K562 (cell line): ENCODE measurements around the gene ANGPTL7. TPM values are rescaled to one million over a fixed set of nuclear protein-coding genes. Genes with fewer than 3 reads are reported as not detected.

Experiments
- ATAC-seq: fragments of 200-7000 bp; cut with Tn5 transposase; 3 replicates; pipeline ENCODE4 v1.9.1; 2020; ENCODE audit warnings: moderate library complexity
- BruUV-seq: library from RNA; stranded (reverse); fragments of 400-500 nt; replicated peaks from 2 replicates; lab custom pipeline; 2021; lab: Mats Ljungman, UMichigan
- CTCF ChIA-PET: fragments of 300-600 bp; formaldehyde crosslinking; extraction: SDS; loops from one replicate; lab custom pipeline; 2021; ENCODE audit warnings: low intra/inter-chr PET ratio; lab: Yijun Ruan, JAX
- POLR2A ChIA-PET: fragments of 300-600, 350-650 bp; sonication (Branson Sonifier 250); formaldehyde crosslinking; extraction: SDS; loops from one replicate; lab custom pipeline; 2021; ENCODE audit warnings: antibody characterized with exemption, inconsistent platforms; lab: Yijun Ruan, JAX
- DNase-seq, 4 experiments: peaks; one replicate each; pipeline versions ENCODE4 v3.0.0 to v3.0.0-alpha.2; 2011 to 2018; ENCODE audit warnings: low spot score in 3 of 4, mixed read lengths in 3 of 4; ENCODE audit errors: extremely low read depth in 1 of 4
- FAIRE-seq: peaks from 2 replicates; lab custom pipeline; 2011; peaks lifted over from hg19 to GRCh38; lab: Jason Lieb, UNC
- H2AFZ ChIP-seq: 2 replicates; pipeline ENCODE4 v1.6.0; 2011; ENCODE audit warnings: low read depth, low read length, control low read depth, inconsistent platforms
- H3K27ac ChIP-seq: fragments of 200-600 bp; 3 replicates; pipeline ENCODE4 v1.8.0; 2011; ENCODE audit warnings: low read depth, mild to moderate bottlenecking, control low read depth, inconsistent platforms, low read length, moderate library complexity, mixed read lengths; ENCODE audit errors: extremely low read depth
- H3K27me3 ChIP-seq, 2 experiments: fragments of 300-600 bp in 1 of 2; 2 replicates in 1 of 2; 3 replicates in 1 of 2; pipeline versions ENCODE4 v1.6.0 to v1.8.0; 2011; ENCODE audit warnings: inconsistent platforms in 2 of 2, low read length in 2 of 2, mild to moderate bottlenecking in 1 of 2, mixed read lengths in 1 of 2, moderate library complexity in 1 of 2; ENCODE audit not compliant: control insufficient read depth in 2 of 2, insufficient read depth in 2 of 2
- H3K36me3 ChIP-seq: fragments of 300-600 bp; 3 replicates; pipeline ENCODE4 v1.8.0; 2011; ENCODE audit warnings: mild to moderate bottlenecking, low read length, inconsistent platforms; ENCODE audit not compliant: control insufficient read depth, insufficient read depth
- H3K4me1 ChIP-seq, 2 experiments: fragments of 200-600 bp in 1 of 2; replicated peaks in 1 of 2; 2 replicates in 1 of 2; 3 replicates in 1 of 2; pipeline versions ENCODE4 v1.5.1 to v1.8.0; 2011; ENCODE audit warnings: inconsistent platforms in 2 of 2, low read length in 2 of 2, mild to moderate bottlenecking in 1 of 2, mixed read lengths in 1 of 2, moderate library complexity in 1 of 2; ENCODE audit not compliant: control insufficient read depth in 2 of 2, insufficient read depth in 2 of 2
- H3K4me2 ChIP-seq: 2 replicates; pipeline ENCODE4 v1.6.1; 2011; ENCODE audit warnings: low read length, control low read depth, inconsistent platforms, mixed read lengths; ENCODE audit not compliant: insufficient read depth
- H3K4me3 ChIP-seq: fragments of 200-600 bp; sonication (generic), shearing (Covaris generic); 2 replicates; pipeline ENCODE4 v1.5.1; 2016; ENCODE audit warnings: control low read depth, inconsistent platforms
- H3K79me2 ChIP-seq: fragments of 200-600 bp; 3 replicates; pipeline ENCODE4 v1.8.0; 2011; ENCODE audit warnings: low read length, inconsistent platforms; ENCODE audit not compliant: control insufficient read depth, insufficient read depth
- H3K9ac ChIP-seq, 2 experiments: 2 replicates each; pipeline versions ENCODE4 v1.6.0 to v1.6.1; 2011; ENCODE audit warnings: low read depth in 2 of 2, low read length in 2 of 2, control low read depth in 1 of 2, inconsistent platforms in 1 of 2, mild to moderate bottlenecking in 1 of 2, mixed read lengths in 1 of 2; ENCODE audit not compliant: insufficient read depth in 1 of 2
- H3K9me1 ChIP-seq: one replicate; pipeline ENCODE4 v1.6.0; 2011; ENCODE audit warnings: inconsistent platforms, mild to moderate bottlenecking, low read length, moderate library complexity; ENCODE audit not compliant: control insufficient read depth, insufficient read depth
- H3K9me3 ChIP-seq: replicated peaks from 2 replicates; pipeline ENCODE4 v1.5.1; 2011; ENCODE audit warnings: low read depth, low read length, inconsistent platforms; ENCODE audit not compliant: control insufficient read depth, insufficient read depth
- H4K20me1 ChIP-seq: replicated peaks from 2 replicates; pipeline ENCODE4 v1.6.1; 2011; ENCODE audit warnings: low read length, inconsistent platforms, mixed read lengths; ENCODE audit not compliant: control insufficient read depth, insufficient read depth
- CHD1 ChIP-seq: fragments of 200-600 bp; sonication (generic); IDR thresholded peaks from one replicate; pipeline ENCODE4 v1.6.1; 2012; ENCODE audit warnings: mild to moderate bottlenecking, moderate library complexity, low read length, inconsistent platforms
- HCFC1 ChIP-seq: IDR thresholded peaks from 2 replicates; pipeline ENCODE4 v1.6.1; 2012; ENCODE audit warnings: low read depth, low read length, improper control_type of control experiment
- PHB ChIP-seq: fragments of 250-450 bp; sonication (Bioruptor Pico); IDR thresholded peaks from 2 replicates; pipeline ENCODE4 v1.5.0; 2021
- TCFL5 ChIP-seq: fragments of 250-450 bp; sonication (Bioruptor Pico); conservative IDR thresholded peaks from 2 replicates; pipeline ENCODE4 v1.6.1; 2021; ENCODE audit warnings: mild to moderate bottlenecking, moderate library complexity, matching md5 sums
- ZBTB1 ChIP-seq: sonication (generic); formaldehyde crosslinking; IDR thresholded peaks from 2 replicates; pipeline ENCODE4 v1.8.1; 2023; ENCODE audit warnings: missing genetic modification reagents, low read depth, mild to moderate bottlenecking, borderline replicate concordance
- WGBS: fragments of 100-300 bp; shearing (Covaris generic); methylation state at CpG from one replicate; pipeline ENCODE4 v1.1.6; 2016; ENCODE audit warnings: low coverage, mixed read lengths; ENCODE audit not compliant: insufficient coverage; ENCODE audit errors: missing lambda C conversion rate; 5-methylcytosine and 5-hydroxymethylcytosine counted together
- in situ Hi-C: fragments of 300-500 bp; cut with MboI; formaldehyde crosslinking; loops from 4 replicates; pipeline ENCODE4 v1.15.0; 2018; ENCODE audit warnings: inconsistent platforms, mixed read lengths
- intact Hi-C: fragments of 100-400 bp; cut with micrococcal nuclease; formaldehyde crosslinking; loops from 2 replicates; pipeline ENCODE4 v1.14.2; 2022
- polyA plus RNA-seq, 8 experiments: library from polyadenylated mRNA; depleted of rRNA in 4 of 8; stranded (reverse) in 5 of 8; unstranded in 3 of 8; fragments of >200 nt; fragmentation: Nextera tagmentation in 2 of 8; fragmentation: Illumina TruSeq in 1 of 8; extraction: Ambion mirVana in 2 of 8; extraction: Trizol in 1 of 8; gene quantifications; 2 replicates each; pipeline versions ENCODE4 v1.2.1 to v1.2.3, GENCODE V29; 2011 to 2014; ENCODE audit warnings: inconsistent platforms in 1 of 8, missing spikeins in 1 of 8
- total RNA-seq, 7 experiments: library from RNA; depleted of rRNA in 6 of 7; stranded (reverse); fragments of >200 nt in 6 of 7; fragmentation: Illumina TruSeq in 2 of 7; extraction: Trizol in 2 of 7; gene quantifications; 2 replicates each; pipeline versions ENCODE4 v1.2.1 to v1.2.3, GENCODE V29; 2011 to 2021; ENCODE audit warnings: low replicate concordance in 1 of 7
- TF ChIP-seq, protein P1 (sequence below): fragments of 250-450 bp; sonication (Bioruptor Pico); IDR thresholded peaks from 2 replicates; pipeline ENCODE4 v1.5.0; 2021; ENCODE audit warnings: mild to moderate bottlenecking, moderate library complexity

The ANGPTL7 gene
- total and polyA plus RNA-seq, 9 of the 15 experiments (the other 6 are each of a cell fraction or from before 2014, with no cell fraction given), result not detected

DNA sequence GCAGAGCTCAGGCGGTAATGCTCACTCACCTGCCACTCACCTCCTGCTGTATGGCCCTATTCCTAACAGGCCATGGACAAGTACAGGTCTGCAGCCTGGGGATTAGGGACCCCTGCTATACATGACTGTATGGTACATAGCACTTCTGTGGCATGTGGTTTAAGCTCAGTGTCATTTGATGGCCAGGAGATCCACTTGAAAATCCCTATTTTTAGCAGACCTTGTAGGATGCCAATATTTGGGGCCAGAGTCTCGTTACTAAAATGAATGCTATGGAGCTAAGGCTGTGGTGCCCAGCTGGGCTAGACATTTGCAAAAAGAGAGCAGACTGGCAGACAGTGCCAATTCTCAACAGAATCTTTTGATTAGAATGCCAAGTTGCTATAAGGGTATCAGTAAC, 1.7 kb upstream of the ANGPTL7 start:
- no peaks in the 10 kb centered on the region for H3K79me2 ChIP-seq
- 94% methylated on average over 2 of the region's 2 CpGs for WGBS
- H3K9me1 ChIP-seq, result no peaks in the 10 kb centered on the region
- no peak overlapping the region; a peak in 1 of 4 replicates for H3K9ac ChIP-seq
- no peaks in the 10 kb centered on the region for H3K27me3 ChIP-seq
- CTCF ChIA-PET, result no interaction called here
- FAIRE-seq (no peak), ATAC-seq (no peak), DNase-seq (no peak)
- H3K4me3 ChIP-seq, result no peak overlapping the region
- POLR2A ChIA-PET, result interaction anchor here (0.5 to 1.1 kb wide), 4 partner anchors 11 to 306 kb away, joined by 3 to 4 read pairs (median 4); no protein-coding TSS in a partner anchor
- H3K9me3 ChIP-seq, result no peaks in the 10 kb centered on the region
- no peaks in the 10 kb centered on the region; the same call in 1 of the 2 replicates for H4K20me1 ChIP-seq
- H2AFZ ChIP-seq, result no peak overlapping the region
- in situ Hi-C loops, result no loop called here
- intact Hi-C loops, result no loop called here
- no TSS peak for BruUV-seq
- TF ChIP-seq TCFL5 (no peak), PHB (CRISPR knock-in tag) (no peak), CHD1 (no peak), HCFC1 (no peak), ZBTB1 (CRISPR knock-in tag) (no peak)
- TF ChIP-seq, protein P1, sequence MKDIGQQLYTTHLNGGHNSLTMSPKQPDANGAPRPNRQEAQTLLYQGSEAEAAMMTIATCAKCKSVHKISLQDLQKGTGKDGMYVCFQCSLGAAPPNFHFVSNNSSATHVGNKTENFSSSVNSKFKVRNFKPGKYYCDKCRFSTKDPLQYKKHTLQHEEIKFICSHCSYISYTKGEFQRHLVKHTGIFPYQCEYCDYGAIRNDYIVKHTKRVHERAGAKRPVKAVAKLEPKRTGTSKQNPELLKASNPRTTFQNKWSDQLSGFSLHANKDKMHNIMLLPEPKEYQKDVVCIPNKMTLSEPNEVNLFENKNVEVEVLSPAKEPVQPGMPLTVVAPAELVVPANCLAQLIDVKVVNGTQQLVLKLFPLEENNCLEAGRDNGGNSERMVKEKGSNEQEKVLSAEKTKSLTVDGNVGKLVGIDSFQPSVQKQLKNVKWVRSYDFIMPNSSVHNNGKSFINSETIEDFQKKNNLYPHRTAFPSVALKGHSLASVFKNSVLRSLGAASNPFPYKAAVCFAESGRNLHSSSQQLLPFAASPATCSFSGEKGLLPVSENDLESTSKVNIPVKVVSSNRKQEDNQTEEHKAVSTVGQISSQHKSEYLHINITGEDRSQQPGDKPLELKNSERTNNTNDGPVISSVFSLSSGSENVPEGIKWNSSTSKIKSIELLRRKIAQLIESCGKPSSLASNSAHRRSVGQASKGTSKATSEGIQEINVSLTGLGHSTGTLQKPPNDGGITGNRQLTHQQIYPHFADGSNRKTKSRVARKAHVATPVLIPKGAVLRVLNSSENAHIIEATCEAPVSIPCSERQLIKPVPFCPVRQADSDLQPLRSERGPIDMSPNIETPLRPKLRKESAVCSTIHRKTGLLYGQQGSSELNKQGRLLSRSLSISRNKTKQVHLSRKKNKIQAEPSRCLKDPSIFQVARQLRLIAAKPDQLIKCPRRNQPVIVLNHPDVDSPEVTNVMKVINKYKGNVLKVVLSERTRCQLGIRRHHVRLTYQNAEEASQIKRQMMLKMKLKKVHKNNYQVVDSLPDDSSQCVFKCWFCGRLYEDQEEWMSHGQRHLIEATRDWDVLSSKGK (CRISPR knock-in tag), result no peak
- H3K4me1 ChIP-seq, result no peaks in the 10 kb centered on the region
- H3K4me2 ChIP-seq, result no peak overlapping the region
- H3K36me3 ChIP-seq, result peaks cover 86% of the 10 kb centered on the region
- H3K27ac ChIP-seq, result no peak overlapping the region
